Ovary (tissue), 9 donors: ENCODE measurements around the gene CRIM1. TPM values are rescaled to one million over a fixed set of nuclear protein-coding genes. Genes with fewer than 3 reads are reported as not detected.

Experiments
- DNase-seq, 5 donors: peaks; one replicate each; pipeline ENCODE4 v3.0.0-alpha.2; 2019 to 2020
- H3K27ac ChIP-seq, 2 donors: fragments of 200-600 bp; one replicate each; pipeline versions ENCODE4 v1.5.1 to v1.8.0; 2019 to 2022
- H3K27me3 ChIP-seq: fragments of 200-600 bp; one replicate; pipeline ENCODE4 v1.8.0; 2022
- H3K36me3 ChIP-seq: fragments of 200-600 bp; sonication (generic); one replicate; pipeline ENCODE4 v1.5.1; 2019
- H3K4me1 ChIP-seq: one replicate; pipeline ENCODE4 v1.8.1; 2013; ENCODE audit warnings: mild to moderate bottlenecking, moderate library complexity; ENCODE audit not compliant: insufficient read depth
- H3K4me3 ChIP-seq: fragments of 200-600 bp; sonication (generic); one replicate; pipeline ENCODE4 v1.5.1; 2017
- H3K9me3 ChIP-seq, 2 donors: fragments of 200-600 bp in 1 of 2; sonication (generic) in 1 of 2; one replicate each; pipeline versions ENCODE4 v1.5.1 to v1.8.1; 2013 to 2019; ENCODE audit warnings: mild to moderate bottlenecking in 1 of 2, moderate library complexity in 1 of 2
- CTCF ChIP-seq, 3 donors: fragments of 450-650 bp in 2 of 3; fragments of 200-600 bp in 1 of 3; IDR thresholded peaks; one replicate each; pipeline versions ENCODE4 v1.5.1 to v1.8.0; 2016 to 2022; ENCODE audit warnings: antibody characterized with exemption in 3 of 3, mild to moderate bottlenecking in 1 of 3
- EP300 ChIP-seq: sonication (generic); formaldehyde crosslinking; IDR thresholded peaks from one replicate; pipeline ENCODE4 v1.6.1; 2017; ENCODE audit warnings: antibody characterized with exemption
- POLR2A ChIP-seq: fragments of 450-650 bp; IDR thresholded peaks from one replicate; pipeline ENCODE4 v1.6.1; 2017; ENCODE audit warnings: antibody characterized with exemption, mild to moderate bottlenecking, moderate library complexity
- WGBS, 3 donors: extraction: QIAGEN DNeasy Blood & Tissue Kit in 1 of 3; methylation state at CpG; one replicate each; pipeline versions ENCODE4 v1.1.5 to v1.1.7; 2013 to 2017; 5-methylcytosine and 5-hydroxymethylcytosine counted together
- intact Hi-C, 4 donors: fragments of 100-400 bp; cut with DNase I; formaldehyde crosslinking; loops; one replicate each; pipeline versions ENCODE4 v1.11.0 to v1.15.1; 2022 to 2023
- polyA plus RNA-seq, 2 donors: library from polyadenylated mRNA; stranded (reverse); fragments of 200-250 nt in 1 of 2; fragments of 350-450 nt in 1 of 2; fragmentation: Illumina TruSeq in 1 of 2; extraction: RNeasy Lipid Tissue Mini Kit (QIAGEN cat#74804) in 1 of 2; gene quantifications; one replicate each; pipeline ENCODE4 v1.2.3, GENCODE V29; 2013 to 2014
- total RNA-seq, 7 donors: library from RNA; depleted of rRNA in 2 of 7; stranded (reverse); fragments of >200 nt in 2 of 7; fragmentation: NEBNext Ultra II Directional in 3 of 7; extraction: Animal tissue kit (Norgen Biotek cat#: 25700) in 3 of 7; gene quantifications; one replicate each; pipeline versions ENCODE4 v1.1.0 to v1.2.4, GENCODE V29; 2016 to 2023
- donor health status: DM: no; HTN: no; CAD: no; lungs with moderate emphysema.
- donor health status: DM: no; HTN: no; CAD: no.
- donor health status: Bipolar disorder and iron deficiency.
- donor health status: DM: yes; HTN: yes; CAD: no.
- donor health status: DM: no; HTN: no; CAD: no.
- donor health status: DM: yes; HTN: yes; CAD: no.

CRIM1 gene
- total and polyA plus RNA-seq, 9 donors, result 38.4 to 134 (median 65.0) TPM

- no peaks in the 10 kb centered on the region for H3K36me3 ChIP-seq
- H3K27me3 ChIP-seq, result no peaks in the 10 kb centered on the region
- no peaks in the 10 kb centered on the region for H3K4me1 ChIP-seq
- TF ChIP-seq POLR2A (no peak), EP300 (no peak), CTCF (IDR thresholded peaks at IDR 0.05) (no peak)
- intact Hi-C loops, result loop anchor here in 1 of 4 donors (10.0 kb wide), 1 partner anchor 138 kb away; no protein-coding TSS in a partner anchor
- H3K4me3 ChIP-seq, result no peak overlapping the region
- DNase-seq, result no peak
- WGBS, 3 donors, result 74 to 82% (median 80%) methylated on average over 8 of the region's 8 CpGs
- H3K27ac ChIP-seq, result no peak overlapping the region
- no peaks in the 10 kb centered on the region for H3K9me3 ChIP-seq
These were observed 160.7 kb downstream of the CRIM1 start for GRCh38 chr2:36516136-36516870.

GRCh38 chr2:36520431-36520830, 164.9 kb downstream of the CRIM1 start:
- no peaks in the 10 kb centered on the region for H3K36me3 ChIP-seq
- no peaks in the 10 kb centered on the region for H3K27me3 ChIP-seq
- H3K27ac ChIP-seq, result no peak overlapping the region
- 89 to 96% (median 95%) methylated on average over 4 of the region's 4 CpGs for WGBS, 3 donors
- intact Hi-C loops, result no loop called here
- no peak overlapping the region for H3K4me3 ChIP-seq
- H3K9me3 ChIP-seq, result no peaks in the 10 kb centered on the region
- peaks cover 2% of the 10 kb centered on the region for H3K4me1 ChIP-seq
- no peak for DNase-seq
- TF ChIP-seq POLR2A, result no peak
- no peak for TF ChIP-seq EP300
- TF ChIP-seq CTCF (IDR thresholded peaks at IDR 0.05), result no peak

- no peaks in the 10 kb centered on the region for H3K27me3 ChIP-seq
- 20 to 53% (median 27%) methylated on average over 4 of the region's 4 CpGs for WGBS, 3 donors
- no peaks in the 10 kb centered on the region for H3K36me3 ChIP-seq
- H3K9me3 ChIP-seq, result no peaks in the 10 kb centered on the region
- intact Hi-C loops, result no loop called here
- no peak overlapping the region for H3K27ac ChIP-seq
- H3K4me1 ChIP-seq, result peaks cover 4% of the 10 kb centered on the region
- no peak for TF ChIP-seq CTCF (IDR thresholded peaks at IDR 0.05)
- no peak for DNase-seq
- H3K4me3 ChIP-seq, result no peak overlapping the region
These were observed 167.6 kb downstream of the CRIM1 start for GRCh38 chr2:36523153-36523552.

GRCh38 chr2:36525245-36525644, 169.7 kb downstream of the CRIM1 start:
- TF ChIP-seq POLR2A, result no peak
- TF ChIP-seq EP300, result no peak
- no peak for TF ChIP-seq CTCF (IDR thresholded peaks at IDR 0.05)
- Histone ChIP-seq H3K9me3 (no peaks in the 10 kb centered on the region), H3K27me3 (no peaks in the 10 kb centered on the region), H3K4me1 (peaks cover 7% of the 10 kb centered on the region), H3K4me3 (no peak overlapping the region), H3K27ac (no peak overlapping the region), H3K36me3 (no peaks in the 10 kb centered on the region)
- intact Hi-C loops, result no loop called here
- WGBS, 3 donors, result 77 to 84% (median 78%) methylated on average over 5 of the region's 5 CpGs
- DNase-seq, result no peak
